ENCODE data around the gene CHSY3.

DNA sequence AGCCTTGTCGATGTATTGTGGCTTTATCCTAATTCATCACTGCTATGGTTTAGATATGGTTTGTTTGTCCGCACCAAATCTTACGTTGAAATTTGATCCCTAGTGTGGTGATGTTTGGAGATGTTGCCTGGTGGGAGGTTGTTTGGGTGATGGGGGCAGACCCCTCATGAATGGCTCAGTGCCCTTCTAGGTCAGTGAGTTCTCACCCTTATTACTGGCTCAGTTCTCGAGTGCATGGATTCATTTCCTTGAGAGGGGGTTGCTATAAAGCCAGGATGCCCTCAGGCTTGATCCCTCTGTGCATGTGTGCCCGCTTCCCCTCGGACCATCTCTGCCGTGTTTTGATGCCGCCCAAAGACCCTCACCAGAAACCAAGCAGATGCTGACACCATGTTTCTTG lies 114.4 kb downstream of the CHSY3 start:
- TF ChIP-seq, protein P1, sequence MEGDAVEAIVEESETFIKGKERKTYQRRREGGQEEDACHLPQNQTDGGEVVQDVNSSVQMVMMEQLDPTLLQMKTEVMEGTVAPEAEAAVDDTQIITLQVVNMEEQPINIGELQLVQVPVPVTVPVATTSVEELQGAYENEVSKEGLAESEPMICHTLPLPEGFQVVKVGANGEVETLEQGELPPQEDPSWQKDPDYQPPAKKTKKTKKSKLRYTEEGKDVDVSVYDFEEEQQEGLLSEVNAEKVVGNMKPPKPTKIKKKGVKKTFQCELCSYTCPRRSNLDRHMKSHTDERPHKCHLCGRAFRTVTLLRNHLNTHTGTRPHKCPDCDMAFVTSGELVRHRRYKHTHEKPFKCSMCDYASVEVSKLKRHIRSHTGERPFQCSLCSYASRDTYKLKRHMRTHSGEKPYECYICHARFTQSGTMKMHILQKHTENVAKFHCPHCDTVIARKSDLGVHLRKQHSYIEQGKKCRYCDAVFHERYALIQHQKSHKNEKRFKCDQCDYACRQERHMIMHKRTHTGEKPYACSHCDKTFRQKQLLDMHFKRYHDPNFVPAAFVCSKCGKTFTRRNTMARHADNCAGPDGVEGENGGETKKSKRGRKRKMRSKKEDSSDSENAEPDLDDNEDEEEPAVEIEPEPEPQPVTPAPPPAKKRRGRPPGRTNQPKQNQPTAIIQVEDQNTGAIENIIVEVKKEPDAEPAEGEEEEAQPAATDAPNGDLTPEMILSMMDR (conservative IDR thresholded peaks at IDR 0.05 in 1 of 2, IDR thresholded peaks at IDR 0.05 in 1 of 2; ENCODE audit: low read depth in 1 of 2, low read length in 2 of 2), result no peak
- no peak for TF ChIP-seq EZH2 (IDR thresholded peaks at IDR 0.05; ENCODE audit: low read length, missing control alignments)

All from fibroblast of lung (primary cell).